H9 (cell line): ENCODE measurements around the gene PATL1. TPM values are rescaled to one million over a fixed set of nuclear protein-coding genes. Genes with fewer than 3 reads are reported as not detected.
A peak's percentile ranks its signal among the peaks of the same experiment; 100 is the strongest.

Experiments used
- DNase-seq: peaks from one replicate; pipeline ENCODE4 v3.0.0-alpha.2; 2017
- H2AFZ ChIP-seq: one replicate; pipeline ENCODE4 v1.6.1; 2013; ENCODE audit warnings: mild to moderate bottlenecking, low read length, control low read depth, moderate library complexity
- H2AK5ac ChIP-seq: 2 replicates; pipeline ENCODE4 v1.6.1; 2013; ENCODE audit warnings: low read length, control low read depth, mixed read lengths; ENCODE audit not compliant: insufficient read length
- H2BK120ac ChIP-seq: one replicate; pipeline ENCODE4 v1.6.1; 2013; ENCODE audit warnings: low read depth, mild to moderate bottlenecking, low read length, control low read depth, inconsistent platforms; ENCODE audit not compliant: poor library complexity, severe bottlenecking
- H2BK12ac ChIP-seq: 2 replicates; pipeline ENCODE4 v1.6.1; 2013; ENCODE audit warnings: low read length, control low read depth, mixed read lengths, low read depth; ENCODE audit not compliant: insufficient read length
- H2BK15ac ChIP-seq: 2 replicates; pipeline ENCODE4 v1.6.1; 2013; ENCODE audit warnings: low read depth, low read length, control low read depth
- H2BK20ac ChIP-seq: one replicate; pipeline ENCODE4 v1.6.1; 2013; ENCODE audit warnings: low read depth, mild to moderate bottlenecking, low read length, control low read depth, inconsistent platforms; ENCODE audit not compliant: poor library complexity, severe bottlenecking
- H2BK5ac ChIP-seq: 2 replicates; pipeline ENCODE4 v1.6.1; 2013; ENCODE audit warnings: low read length, control low read depth, mixed read lengths; ENCODE audit not compliant: insufficient read length
- H3K14ac ChIP-seq: 2 replicates; pipeline ENCODE4 v1.6.1; 2013; ENCODE audit warnings: low read length, control low read depth; ENCODE audit not compliant: insufficient read depth
- H3K18ac ChIP-seq: 2 replicates; pipeline ENCODE4 v1.6.1; 2013; ENCODE audit warnings: low read depth, mild to moderate bottlenecking, mixed read lengths, low read length, control low read depth; ENCODE audit not compliant: insufficient read length
- H3K23ac ChIP-seq: 2 replicates; pipeline ENCODE4 v1.6.1; 2013; ENCODE audit warnings: low read length, control low read depth, mixed read lengths, low read depth; ENCODE audit not compliant: insufficient read length
- H3K23me2 ChIP-seq: 2 replicates; pipeline ENCODE4 v1.6.1; 2013; ENCODE audit warnings: low read depth, mild to moderate bottlenecking, mixed read lengths, low read length, control low read depth; ENCODE audit not compliant: insufficient read length, poor library complexity, severe bottlenecking
- H3K27ac ChIP-seq: 2 replicates; pipeline ENCODE4 v1.5.1; 2013; ENCODE audit warnings: low read length, control low read depth, mixed read lengths, low read depth; ENCODE audit not compliant: insufficient read length
- H3K27me3 ChIP-seq: 2 replicates; pipeline ENCODE4 v1.6.1; 2013; ENCODE audit warnings: low read length, control low read depth, inconsistent platforms; ENCODE audit not compliant: insufficient read depth
- H3K4ac ChIP-seq: 2 replicates; pipeline ENCODE4 v1.6.1; 2013; ENCODE audit warnings: low read depth, mild to moderate bottlenecking, control low read depth, inconsistent platforms, low read length, moderate library complexity
- H3K4me1 ChIP-seq: 2 replicates; pipeline ENCODE4 v1.6.1; 2013; ENCODE audit warnings: low read length, control low read depth, inconsistent platforms; ENCODE audit not compliant: insufficient read depth
- H3K4me2 ChIP-seq: 2 replicates; pipeline ENCODE4 v1.6.1; 2013; ENCODE audit warnings: low read length, control low read depth, mixed read lengths; ENCODE audit not compliant: insufficient read length, insufficient read depth
- H3K56ac ChIP-seq: 2 replicates; pipeline ENCODE4 v1.6.1; 2013; ENCODE audit warnings: low read depth, mild to moderate bottlenecking, mixed read lengths, low read length, control low read depth; ENCODE audit not compliant: insufficient read length
- H3K79me1 ChIP-seq: 2 replicates; pipeline ENCODE4 v1.6.1; 2013; ENCODE audit warnings: low read depth, mild to moderate bottlenecking, moderate library complexity, low read length, control low read depth, inconsistent platforms; ENCODE audit not compliant: insufficient read depth, poor library complexity, severe bottlenecking
- H3K79me2 ChIP-seq: 2 replicates; pipeline ENCODE4 v1.6.1; 2013; ENCODE audit warnings: low read length, control low read depth, inconsistent platforms; ENCODE audit not compliant: insufficient read depth
- H3K9ac ChIP-seq: 2 replicates; pipeline ENCODE4 v1.6.1; 2013; ENCODE audit warnings: low read length, control low read depth, mixed read lengths; ENCODE audit not compliant: insufficient read length; ENCODE audit errors: extremely low read depth
- H3K9me3 ChIP-seq: one replicate; pipeline ENCODE4 v1.6.1; 2013; ENCODE audit warnings: low read depth, low read length, inconsistent platforms; ENCODE audit not compliant: control insufficient read depth
- H3T11ph ChIP-seq: one replicate; pipeline ENCODE4 v1.6.1; 2013; ENCODE audit warnings: mild to moderate bottlenecking, low read length, control low read depth, inconsistent platforms
- H4K20me1 ChIP-seq: one replicate; pipeline ENCODE4 v1.6.1; 2013; ENCODE audit not compliant: control insufficient read depth, insufficient read length, insufficient read depth
- H4K5ac ChIP-seq: 2 replicates; pipeline ENCODE4 v1.6.1; 2013; ENCODE audit warnings: low read depth, mild to moderate bottlenecking, mixed read lengths, low read length, control low read depth; ENCODE audit not compliant: insufficient read length
- H4K8ac ChIP-seq: replicated peaks from 2 replicates; pipeline ENCODE4 v1.6.1; 2013; ENCODE audit warnings: low read length, control low read depth, mixed read lengths, low read depth; ENCODE audit not compliant: insufficient read length
- H4K91ac ChIP-seq: 2 replicates; pipeline ENCODE4 v1.6.1; 2013; ENCODE audit warnings: low read depth, mild to moderate bottlenecking, moderate library complexity, mixed read lengths, low read length, control low read depth; ENCODE audit not compliant: insufficient read length
- H3K27ac Mint-ChIP-seq, 3 experiments: 2 replicates in 2 of 3; 3 replicates in 1 of 3; pipeline ENCODE4 v1.8.0; 2020 to 2021; ENCODE audit warnings: mixed read lengths in 3 of 3, mild to moderate bottlenecking in 1 of 3, moderate library complexity in 1 of 3
- H3K27me3 Mint-ChIP-seq: 2 replicates; pipeline ENCODE4 v1.8.0; 2021; ENCODE audit warnings: low read depth, mild to moderate bottlenecking, moderate library complexity, mixed read lengths
- H3K36me3 Mint-ChIP-seq, 3 experiments: 2 replicates in 2 of 3; 3 replicates in 1 of 3; pipeline ENCODE4 v1.8.0; 2020 to 2021; ENCODE audit warnings: low read depth in 3 of 3, mixed read lengths in 3 of 3; ENCODE audit not compliant: insufficient read depth in 1 of 3
- H3K4me1 Mint-ChIP-seq, 2 experiments: 2 replicates each; pipeline ENCODE4 v1.8.0; 2020; ENCODE audit warnings: mixed read lengths in 2 of 2
- H3K4me3 Mint-ChIP-seq, 2 experiments: 2 replicates in 1 of 2; 3 replicates in 1 of 2; pipeline ENCODE4 v1.8.0; 2020 to 2021; ENCODE audit warnings: mild to moderate bottlenecking in 2 of 2, mixed read lengths in 2 of 2, moderate library complexity in 1 of 2
- H3K9me3 Mint-ChIP-seq, 2 experiments: 2 replicates in 1 of 2; 3 replicates in 1 of 2; pipeline ENCODE4 v1.8.0; 2020; ENCODE audit warnings: mild to moderate bottlenecking in 2 of 2, mixed read lengths in 2 of 2, moderate library complexity in 1 of 2
- CTCF ChIP-seq: fragments of 200-600 bp; sonication (generic); conservative IDR thresholded peaks from 3 replicates; pipeline ENCODE4 v1.8.0; 2021; ENCODE audit warnings: antibody characterized with exemption, mild to moderate bottlenecking
- WGBS: extraction: QIAGEN DNeasy Blood & Tissue Kit; methylation state at CpG from one replicate; pipeline ENCODE4 v1.1.7; 2013; ENCODE audit warnings: missing lambda C conversion rate, low lambda C conversion rate, mixed read lengths; ENCODE audit not compliant: insufficient read length; ENCODE audit errors: extremely low coverage; 5-methylcytosine and 5-hydroxymethylcytosine counted together
- total RNA-seq: library from RNA; stranded (reverse); gene quantifications from 2 replicates; pipeline ENCODE4 v1.2.1, GENCODE V29; 2021

Gene PATL1
- total RNA-seq, 1 experiment from 2014 or later, result 31.4 TPM

DNA sequence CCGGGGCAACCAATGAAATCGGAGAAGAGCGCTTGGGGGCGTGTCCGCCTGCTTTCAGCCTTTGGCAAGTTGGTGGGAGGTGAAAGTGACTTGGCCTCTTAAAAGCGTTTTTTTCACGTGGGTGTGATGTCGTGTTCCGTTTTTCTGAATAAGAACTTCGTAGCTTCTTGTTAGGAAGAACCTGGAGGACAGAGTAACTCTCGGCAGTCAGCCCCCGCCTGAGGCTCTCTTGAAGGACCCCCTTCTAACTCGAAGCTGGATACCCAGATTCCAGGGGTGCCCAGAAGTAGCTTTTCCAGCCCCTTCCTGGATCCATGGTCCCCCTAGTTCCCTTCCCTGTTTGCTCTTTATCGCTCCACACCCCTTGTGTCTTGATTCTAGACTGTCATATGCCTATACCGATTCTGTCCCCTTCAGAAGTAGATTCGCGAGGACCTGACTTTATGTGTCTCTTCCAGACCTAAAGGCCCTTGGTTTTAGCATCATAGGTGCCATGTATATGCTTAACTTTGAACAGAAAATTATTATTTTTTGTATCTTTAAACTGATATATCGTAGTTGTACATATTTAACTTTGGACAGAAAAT is 52.3 kb downstream of the PATL1 start:
- Histone ChIP-seq H4K8ac (no peak overlapping the region), H3K4ac (no peak overlapping the region), H2BK12ac (no peak overlapping the region), H3K27me3 (no peaks in the 10 kb centered on the region), H4K5ac (no peak overlapping the region), H3K9me3 (no peaks in the 10 kb centered on the region), H3K14ac (no peak overlapping the region), H3K23me2 (peaks cover 10% of the 10 kb centered on the region), H4K91ac (no peak overlapping the region), H2AFZ (peak overlapping the region; percentile 87), H3K79me1 (peaks cover 3% of the 10 kb centered on the region), H3K23ac (no peak overlapping the region), H3K79me2 (peaks cover 16% of the 10 kb centered on the region; the same call in 1 of the 2 replicates), H3K27ac (peak overlapping the region; percentile 61), H3K56ac (no peak overlapping the region), H3K9ac (peak overlapping the region; percentile 74), H3T11ph (no peak overlapping the region), H3K4me2 (peak overlapping the region; percentile 92), H3K18ac (no peak overlapping the region), H4K20me1 (no peaks in the 10 kb centered on the region), H2BK5ac (no peak overlapping the region), H2BK120ac (no peak overlapping the region), H2BK20ac (no peak overlapping the region), H3K4me1 (peaks cover 2% of the 10 kb centered on the region; the same call in 1 of the 2 replicates), H2BK15ac (no peak overlapping the region), H2AK5ac (no peak overlapping the region)
- H3K4me3 Mint-ChIP-seq, result peak overlapping the region; percentile 89 to 93
- peaks cover 14 to 16% of the 10 kb centered on the region in 2 experiments for H3K4me1 Mint-ChIP-seq
- no peaks in the 10 kb centered on the region for H3K27me3 Mint-ChIP-seq
- H3K9me3 Mint-ChIP-seq, result no peaks in the 10 kb centered on the region; a peak in 1 of 5 replicates
- DNase-seq, result no peak
- TF ChIP-seq CTCF, result no peak
- WGBS, result no CpG with 5 or more reads among the region's 18 CpGs
- peaks cover 0 to 13% (median 6%) of the 10 kb centered on the region in 3 experiments; a peak in 4 of 7 replicates for H3K36me3 Mint-ChIP-seq
- H3K27ac Mint-ChIP-seq, result peak overlapping the region; percentile 99 to 100 (median 99)
